GM19397 (cell line): ENCODE results near the gene NUDT4.
A peak's percentile ranks its signal among the peaks of the same experiment; 100 is the strongest.
"Not testable (repeated sequence)": the region's sequence is repeated elsewhere in the genome, so short reads cannot be mapped to it uniquely, and the experiment has no call there.

ENCODE experiments used
- ATAC-seq: cut with Tn5 transposase; IDR thresholded peaks from one replicate; pipeline ENCODE4 v1.9.1; 2021; ENCODE audit warnings: mild to moderate bottlenecking, moderate library complexity; ENCODE audit not compliant: unreplicated experiment

Gene NUDT4

DNA sequence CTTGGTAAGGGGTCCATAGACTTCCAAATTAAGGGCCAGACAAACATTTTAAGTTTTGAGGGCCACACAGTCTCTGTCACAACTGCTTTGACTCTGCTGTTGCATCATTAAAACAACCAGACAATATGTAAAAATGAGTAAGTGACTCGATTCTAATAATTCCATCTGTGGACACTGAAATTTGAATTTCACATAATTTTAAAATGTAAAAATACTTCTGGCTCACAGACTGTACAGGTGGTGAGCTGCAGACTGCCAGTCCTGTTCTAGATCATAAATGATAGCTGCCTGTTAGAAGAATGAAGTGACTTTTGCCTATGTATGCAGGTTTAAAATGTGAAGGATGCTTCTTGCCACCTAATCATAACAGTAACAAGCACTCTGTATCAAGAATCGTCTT is 15.7 kb downstream of the NUDT4 start:
- ATAC-seq: no peak

DNA sequence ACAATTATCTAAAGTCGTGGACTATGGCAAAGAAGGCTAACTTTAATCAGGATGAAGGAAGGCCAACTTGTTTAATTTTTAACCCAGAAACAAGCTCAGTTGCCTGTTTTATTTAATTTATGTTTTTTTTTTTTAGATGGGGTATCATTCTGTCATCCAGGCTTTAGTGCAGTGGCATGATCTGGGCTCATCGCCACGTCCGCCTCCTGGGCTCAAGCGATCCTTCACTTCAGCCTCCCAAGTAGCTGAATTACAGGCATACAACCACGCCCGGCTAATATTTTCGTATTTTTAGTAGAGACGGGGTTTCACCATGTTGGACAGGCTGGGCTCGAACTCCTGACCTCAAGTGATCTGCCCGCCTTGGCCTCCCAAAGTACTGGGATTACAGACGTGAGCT is 19.7 kb downstream of the NUDT4 start:
- no peak for ATAC-seq

DNA sequence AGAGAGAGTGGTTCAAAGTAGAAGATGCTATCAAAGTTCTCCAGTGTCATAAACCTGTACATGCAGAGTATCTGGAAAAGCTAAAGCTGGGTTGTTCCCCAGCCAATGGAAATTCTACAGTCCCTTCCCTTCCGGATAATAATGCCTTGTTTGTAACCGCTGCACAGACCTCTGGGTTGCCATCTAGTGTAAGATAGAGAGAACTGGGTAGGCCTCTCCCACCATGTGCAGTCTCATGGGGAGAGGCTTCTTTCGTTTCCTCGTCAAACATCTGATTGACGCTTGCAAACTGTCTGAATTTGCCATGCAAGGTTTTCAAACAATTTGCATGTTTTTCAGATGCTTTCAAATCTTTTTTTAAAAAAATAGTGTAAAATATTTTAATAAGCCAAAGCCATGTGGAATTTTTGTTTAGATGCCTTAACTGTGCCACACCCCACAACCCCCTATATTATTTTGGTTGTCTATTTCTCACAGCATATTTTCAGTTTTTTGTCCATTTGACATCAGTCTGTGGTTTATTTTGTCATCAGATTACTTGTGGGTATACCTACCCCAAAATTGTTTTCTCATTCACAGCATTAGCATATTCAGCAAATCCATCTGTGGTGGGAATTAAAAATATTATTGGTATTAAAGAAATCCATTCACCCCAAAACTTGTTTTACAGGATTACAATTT is 21.6 kb downstream of the NUDT4 start:
- peak; percentile 76 for ATAC-seq

DNA sequence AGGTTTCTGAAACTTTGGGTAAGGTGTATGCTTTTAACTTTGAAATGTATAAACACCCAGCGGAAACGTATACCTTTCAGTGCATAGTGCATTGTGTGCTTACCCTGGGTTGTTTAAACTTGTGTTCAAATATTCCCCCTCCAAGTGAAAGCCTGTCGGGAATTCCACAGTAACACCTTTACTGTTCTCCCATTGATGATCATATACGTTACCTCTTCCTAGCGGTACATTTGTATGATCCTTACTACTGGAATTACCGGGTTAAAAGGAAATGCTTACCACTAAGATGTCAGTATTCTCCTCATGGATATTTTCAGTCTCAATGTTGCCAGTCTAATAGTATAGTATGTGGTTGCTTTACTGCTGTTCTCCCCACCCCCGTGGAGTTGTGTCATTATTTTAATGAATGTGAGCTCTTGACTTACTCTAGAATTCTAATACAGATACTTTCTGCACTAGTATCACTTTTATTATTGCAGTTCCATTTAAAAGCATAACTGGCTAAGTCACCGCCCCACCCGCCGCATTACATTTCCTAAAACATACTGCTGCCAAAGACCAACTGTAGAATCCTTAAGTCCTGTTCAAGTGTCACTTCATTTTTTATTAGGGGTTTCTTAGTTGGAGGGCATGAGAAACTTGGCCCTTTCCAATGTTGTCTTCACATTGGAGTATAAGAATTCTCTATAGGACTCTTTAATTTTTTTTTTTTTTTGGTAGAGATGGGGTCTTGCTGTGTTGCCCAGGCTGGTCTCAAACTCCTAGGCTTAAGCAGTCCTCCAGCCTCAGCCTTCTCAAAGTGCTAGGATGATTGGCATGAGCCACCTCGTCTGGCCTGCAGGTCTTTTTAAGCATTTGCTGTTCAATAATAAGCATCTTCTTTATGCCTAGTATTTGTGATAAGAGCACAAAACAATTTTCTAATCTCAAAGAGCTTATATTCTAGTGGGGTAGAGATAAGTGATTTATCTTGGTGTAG is 24.9 kb downstream of the NUDT4 start:
- ATAC-seq: no peak

DNA sequence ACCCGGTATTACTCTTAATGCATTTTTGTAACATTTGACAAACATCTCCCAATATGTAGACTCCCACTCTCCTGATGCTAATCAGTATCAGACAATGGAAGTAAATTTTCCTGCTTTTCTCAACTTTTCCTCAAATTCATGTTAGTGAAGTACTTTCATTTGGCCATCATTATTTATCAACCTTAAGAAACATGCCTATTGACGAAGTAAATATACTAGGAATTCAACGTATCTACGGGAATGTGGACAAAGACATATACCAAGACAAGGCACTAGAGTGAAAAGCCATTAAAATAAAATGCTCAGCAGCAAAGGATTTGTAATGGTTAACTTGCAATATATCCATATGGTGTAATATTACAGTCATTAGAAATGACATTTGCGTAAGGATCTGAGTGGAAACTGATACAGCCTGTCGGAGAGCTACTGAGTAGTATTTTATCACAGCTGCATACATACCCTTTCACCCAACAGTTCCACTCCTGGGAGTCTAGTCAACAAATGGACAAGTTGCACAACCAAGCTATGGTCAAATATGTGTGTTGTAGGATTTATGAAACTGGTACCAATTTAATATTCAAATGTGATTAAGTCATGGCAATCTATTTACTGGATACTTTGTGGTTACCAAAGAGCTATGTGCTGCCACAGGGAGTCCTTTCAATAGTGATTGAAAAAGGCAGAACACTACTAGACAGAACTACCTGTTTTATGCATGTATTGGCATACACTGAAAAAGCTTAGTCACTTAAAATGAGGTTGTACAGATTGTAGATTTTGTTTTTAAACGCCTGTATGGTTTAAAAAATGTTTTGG is 26.5 kb downstream of the NUDT4 start:
- no peak for ATAC-seq

DNA sequence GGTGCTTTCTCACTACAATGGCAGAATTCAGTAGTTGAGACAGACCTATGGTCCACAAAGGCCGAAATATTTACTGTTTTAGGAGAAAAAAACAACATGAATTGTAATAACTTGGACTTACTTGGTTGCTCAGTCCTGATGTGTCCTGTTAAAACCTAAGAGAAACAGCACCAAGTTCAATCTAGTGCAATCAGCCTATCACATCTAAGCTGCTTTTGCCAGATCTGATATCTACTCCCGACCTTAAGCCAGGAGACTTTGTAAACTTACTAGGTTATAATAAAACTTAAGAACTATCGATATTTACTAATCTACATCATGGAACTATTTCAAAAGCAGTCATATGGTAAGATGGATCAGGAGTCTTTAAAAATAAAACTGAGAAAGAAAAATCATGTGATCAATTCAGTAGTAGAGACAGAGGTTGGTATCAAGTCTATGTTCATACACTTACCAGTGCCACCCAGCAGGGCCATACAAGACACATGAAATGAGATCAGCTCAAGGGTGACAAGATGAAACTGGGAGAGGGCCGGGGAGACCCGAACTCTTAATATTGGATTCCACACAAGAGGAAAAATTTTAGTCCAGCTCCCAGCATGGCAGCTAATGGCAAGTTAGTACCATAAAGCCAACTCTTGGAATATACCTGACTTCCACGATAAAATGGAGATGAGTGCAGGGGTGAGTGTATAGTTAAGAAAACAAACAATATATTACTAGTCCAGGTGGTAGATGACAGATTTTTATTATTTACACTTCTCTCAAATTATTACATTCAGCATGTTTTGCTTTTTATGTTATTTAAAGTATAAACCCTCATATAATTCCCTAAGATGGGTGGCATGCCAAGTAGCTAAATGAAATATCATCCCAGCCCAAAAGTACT is 27.5 kb downstream of the NUDT4 start:
- no peak for ATAC-seq

DNA sequence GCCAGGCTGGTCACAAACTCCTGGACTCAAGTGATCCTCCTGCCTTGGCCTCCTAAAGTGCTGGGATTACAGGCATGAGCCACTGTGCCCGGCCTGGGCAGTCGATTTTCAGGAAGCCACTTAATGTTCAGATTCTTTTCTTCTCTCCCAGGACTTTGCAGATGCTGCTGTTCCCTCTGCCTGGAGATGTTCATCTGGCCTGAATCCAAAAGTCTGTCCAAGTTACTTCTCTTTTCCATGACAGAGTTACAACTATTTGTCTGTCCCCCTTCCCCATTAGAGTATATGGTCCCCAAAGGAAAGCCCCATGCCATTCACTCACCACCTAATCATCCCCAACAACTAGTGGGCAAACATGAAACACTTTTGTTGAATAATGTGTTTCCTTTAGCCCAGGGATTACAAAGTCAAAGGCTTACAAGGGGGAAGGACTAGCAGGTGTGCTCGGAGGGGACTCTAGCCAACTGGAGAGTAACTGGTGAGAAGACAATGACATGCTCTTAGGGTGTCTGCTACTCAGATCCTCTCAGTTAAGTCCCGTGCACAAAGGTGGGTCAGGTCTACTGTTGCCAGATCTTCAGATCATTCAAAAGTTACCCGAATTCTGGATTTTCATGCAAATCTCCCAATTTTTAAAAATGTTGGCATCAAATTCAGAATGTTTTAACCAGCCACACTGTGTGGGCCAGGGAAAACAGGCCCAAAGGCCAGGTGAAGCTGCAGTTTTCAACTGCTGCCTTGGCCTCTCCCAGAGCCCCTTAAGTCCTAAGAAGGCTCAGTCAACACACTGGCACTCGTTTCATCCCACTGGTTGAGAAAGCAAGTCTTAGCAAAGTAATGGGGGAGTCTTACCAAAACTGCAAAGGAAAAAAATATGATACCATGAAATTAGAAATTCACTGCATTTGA is 29.6 kb downstream of the NUDT4 start:
- ATAC-seq: no peak

DNA sequence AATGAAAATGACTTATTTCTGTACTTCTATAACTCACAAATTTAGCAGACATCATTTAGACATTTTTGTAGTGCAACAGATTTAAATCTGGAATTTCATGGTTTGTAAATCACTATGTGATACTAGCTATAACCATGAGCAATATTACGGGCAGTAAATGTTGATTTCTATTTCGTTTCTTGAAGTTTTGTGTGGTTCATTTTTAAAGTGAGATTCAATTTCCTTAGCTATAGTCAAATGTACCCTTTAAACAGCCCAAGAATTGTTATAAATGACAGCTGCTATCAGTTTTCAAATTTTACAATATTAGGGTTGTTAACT is 30.2 kb downstream of the NUDT4 start:
- no peak for ATAC-seq

DNA sequence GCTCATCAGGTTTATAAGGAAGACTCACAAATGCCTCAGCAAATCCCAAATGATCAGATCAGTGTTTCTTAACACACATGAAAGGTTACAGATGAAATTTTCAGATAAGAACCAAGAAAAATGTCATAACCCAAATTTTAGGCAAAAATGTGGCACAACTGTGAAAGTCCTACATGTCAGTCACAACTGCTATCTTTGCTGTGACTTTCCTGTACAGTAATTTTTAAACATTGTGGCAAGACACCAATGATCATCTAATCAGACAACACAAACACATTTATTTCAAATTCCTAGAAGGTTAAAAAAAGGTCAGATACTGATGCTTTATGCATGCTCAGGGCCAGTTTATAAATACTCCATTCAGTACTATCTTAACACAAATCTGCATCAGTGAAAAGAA is 31.1 kb downstream of the NUDT4 start:
- no peak for ATAC-seq

DNA sequence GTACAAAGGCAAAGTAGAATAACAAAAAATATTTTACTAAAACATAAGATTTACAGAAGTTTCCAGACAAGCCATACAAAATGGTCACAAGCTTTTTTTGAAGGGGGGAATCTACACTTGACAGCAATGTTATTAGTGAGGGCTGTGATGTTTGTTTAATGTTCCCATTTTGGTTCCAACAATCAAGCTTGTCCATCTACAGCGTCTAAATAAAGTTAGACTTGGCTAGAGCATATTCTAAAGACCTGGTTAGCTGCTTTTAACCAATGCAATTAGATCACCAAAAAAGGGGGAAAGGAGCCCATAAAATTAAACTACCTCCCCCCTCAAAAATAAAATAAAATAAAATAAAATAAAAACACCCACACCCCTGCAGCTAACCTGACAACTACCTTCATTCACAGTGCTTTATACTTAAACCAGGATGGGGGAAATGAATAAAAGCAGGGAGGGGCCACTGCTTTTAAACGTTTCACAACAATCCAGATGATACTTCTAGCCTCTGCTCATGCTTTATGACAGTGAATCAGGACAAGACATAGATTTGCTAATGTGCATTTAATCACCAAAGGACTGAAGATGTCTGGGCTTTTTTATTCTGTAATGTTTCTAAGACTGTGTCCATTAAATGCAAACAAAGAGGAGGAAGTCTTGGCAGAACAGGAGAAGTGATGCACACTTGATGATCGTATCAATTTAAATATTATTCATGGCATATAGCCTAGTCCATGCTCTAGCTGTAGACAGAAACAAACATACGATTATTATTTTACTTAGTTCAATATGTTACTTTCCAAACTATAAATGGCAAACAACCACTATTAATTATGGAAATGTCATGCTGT is 31.8 kb downstream of the NUDT4 start:
- ATAC-seq: not testable (repeated sequence)

DNA sequence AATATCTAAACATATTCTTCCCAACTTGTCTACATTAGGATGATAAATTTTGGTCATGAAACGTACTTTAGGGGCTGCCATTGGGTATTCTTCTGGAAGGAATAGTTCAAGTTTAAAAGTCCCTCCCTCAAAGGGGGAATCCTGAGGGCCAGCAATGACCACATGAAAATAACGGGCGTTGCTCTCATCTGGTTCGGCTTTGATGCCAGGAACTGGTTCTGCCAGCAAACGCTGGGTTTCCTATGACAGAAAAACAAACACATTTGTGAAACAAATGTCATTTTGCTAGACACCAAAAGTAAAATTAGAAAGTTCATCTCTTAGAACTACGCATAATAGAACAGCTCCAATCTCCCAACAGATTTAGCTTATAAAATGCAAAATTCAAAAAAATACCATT is 33.3 kb downstream of the NUDT4 start:
- not testable (repeated sequence) for ATAC-seq

DNA sequence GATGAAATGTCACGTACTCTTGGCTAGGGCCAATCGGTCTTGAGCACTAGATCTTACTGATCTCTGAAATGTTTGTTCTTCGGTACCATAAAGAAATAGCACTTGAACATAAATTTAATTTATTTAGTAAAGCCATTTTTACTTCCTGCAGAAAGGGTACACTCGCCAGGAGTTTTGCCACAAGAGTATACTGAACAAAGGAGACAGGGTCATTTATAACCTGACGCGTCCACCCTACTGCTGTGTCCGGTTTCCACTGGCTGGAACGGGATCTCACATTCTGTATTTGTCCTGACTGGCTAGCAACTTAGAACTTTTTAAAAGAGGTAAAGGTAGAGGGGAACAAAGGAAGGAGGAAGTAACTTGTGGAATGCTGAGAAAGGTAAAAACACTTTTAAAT is 34.7 kb downstream of the NUDT4 start:
- not testable (repeated sequence) for ATAC-seq

DNA sequence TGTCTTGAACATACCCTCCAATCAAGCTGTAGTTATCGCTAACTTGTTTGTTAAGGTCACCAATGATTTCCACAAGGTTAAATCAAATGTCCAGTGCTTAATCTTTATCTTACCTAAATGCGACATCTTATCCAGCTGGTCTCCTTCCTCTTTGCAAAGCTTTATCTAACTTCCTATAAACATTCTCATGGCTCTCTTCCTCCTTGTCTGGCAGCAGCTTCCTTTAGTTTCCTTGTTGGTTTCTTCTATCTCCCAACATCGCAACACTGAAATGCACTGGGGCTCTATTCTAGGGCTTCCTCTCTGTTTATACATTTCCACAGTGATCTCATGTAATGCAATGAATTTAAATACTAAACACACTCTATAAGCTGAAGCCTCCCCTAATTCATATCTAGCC is 35.3 kb downstream of the NUDT4 start:
- ATAC-seq: no peak

DNA sequence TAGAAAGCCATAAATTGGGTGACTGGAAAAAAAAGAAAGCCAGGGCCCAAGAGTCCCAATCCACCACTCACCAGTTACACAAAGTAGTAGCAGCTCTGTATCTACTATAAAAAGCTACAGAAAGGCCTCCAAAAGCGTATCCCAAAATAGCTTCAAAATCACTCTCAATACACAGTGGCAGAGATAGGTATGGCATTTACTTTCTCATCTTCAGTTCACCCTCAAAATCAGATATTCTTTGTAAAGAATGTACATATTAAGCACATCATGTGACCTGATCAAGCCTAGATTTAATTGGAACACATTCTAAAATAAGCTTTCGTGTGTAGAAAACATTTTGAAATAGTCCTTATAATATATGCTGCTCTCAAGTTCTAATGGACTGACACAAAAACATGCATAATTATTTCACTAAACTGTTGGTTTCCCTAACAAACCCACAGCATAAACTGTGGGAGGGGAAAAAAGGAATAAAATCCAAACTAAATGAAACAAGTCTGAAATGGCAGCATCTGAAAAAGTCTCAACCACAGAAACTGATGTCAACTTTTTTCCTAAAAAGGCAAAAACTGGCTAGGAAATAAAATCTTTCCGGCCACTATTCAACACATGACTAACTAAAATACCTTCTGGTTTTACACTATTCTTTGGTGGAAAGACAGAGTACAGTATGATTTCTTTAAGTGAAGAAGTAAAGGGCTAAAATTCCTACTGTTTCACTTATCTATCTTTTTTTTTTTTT is 38.2 kb downstream of the NUDT4 start:
- ATAC-seq: no peak

DNA sequence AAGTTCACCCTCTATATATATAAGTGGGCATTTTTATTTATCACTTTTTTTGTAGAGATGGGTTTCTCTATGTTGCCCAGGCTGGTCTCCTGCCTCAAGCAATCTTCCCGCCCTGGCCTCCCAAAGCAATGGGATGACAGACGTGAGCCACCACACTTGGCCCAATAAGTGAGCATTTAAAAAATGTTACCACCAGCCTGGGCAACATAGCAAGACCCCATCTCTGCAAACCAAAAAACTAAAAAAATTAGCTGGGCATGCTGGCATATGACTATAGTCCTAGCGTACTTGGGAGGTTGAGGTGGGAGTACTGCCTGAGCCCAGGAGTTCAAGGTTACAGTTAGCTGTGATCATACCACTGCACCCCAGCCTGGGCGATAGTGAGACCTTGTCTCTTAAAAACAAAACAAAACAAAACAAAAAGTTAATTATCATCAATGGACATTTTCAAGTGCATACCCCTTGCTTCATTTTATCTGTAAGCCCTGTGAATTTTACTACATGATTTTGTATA is 40.3 kb downstream of the NUDT4 start:
- no peak for ATAC-seq

DNA sequence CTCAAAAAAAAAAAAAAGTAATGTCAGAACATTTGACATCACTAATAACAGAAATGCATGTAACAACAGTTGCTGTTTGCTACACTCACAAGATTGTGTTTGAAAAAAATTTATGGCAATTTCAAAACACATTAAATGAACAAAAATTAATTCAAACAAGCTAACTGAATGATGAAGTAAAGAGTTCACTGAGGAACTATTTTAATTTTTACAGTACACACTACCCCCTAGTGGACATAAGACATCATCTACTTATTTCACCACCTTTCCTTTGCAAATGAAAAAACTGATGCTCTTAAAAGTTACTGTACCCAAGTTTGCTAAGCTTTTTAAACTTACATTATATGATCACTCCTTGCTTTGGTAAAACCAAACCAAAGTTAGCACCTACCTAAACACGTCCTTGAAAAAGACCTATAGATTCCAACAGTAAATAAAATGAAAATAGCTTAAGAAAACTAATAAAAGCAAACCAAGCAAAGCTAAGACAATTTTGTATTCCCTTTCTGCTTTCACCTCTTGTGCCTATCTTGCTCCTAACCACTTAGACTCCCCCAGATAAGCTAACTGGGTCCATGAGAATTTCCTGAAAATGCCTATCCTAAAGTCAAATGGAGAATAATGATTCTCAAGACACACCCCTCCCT is 41.8 kb downstream of the NUDT4 start:
- ATAC-seq: no peak

DNA sequence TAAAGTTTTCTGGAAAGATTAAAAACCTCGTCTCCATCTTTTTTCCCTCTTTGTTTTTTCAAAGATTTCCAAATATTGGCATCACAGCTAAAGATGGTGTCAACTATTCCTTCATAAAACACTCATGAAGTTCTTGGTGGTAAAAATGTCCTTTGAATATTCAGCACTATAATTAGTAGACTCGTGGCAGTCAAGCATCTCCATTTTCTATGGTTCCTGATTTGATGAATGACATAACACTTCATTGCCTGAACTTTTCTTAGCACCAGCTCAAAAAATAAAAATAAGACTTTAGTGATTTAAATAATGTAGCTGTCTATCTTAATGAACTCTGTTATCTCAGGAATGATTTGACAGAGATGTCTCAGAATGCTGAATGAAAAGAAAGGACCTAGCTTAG is 44.3 kb downstream of the NUDT4 start:
- ATAC-seq: no peak
